GM12865 (cell line): ENCODE data around the gene ICAM1.

Experiments used
- DNase-seq: peaks from one replicate; pipeline ENCODE4 v3.0.0; 2010; ENCODE audit warnings: low read depth
- H3K4me3 ChIP-seq: 2 replicates; pipeline ENCODE4 v1.5.1; 2011; ENCODE audit warnings: mild to moderate bottlenecking, low read depth, low read length, control low read depth
- CTCF ChIP-seq: IDR thresholded peaks from 2 replicates; pipeline ENCODE4 v1.5.1; 2011; ENCODE audit warnings: low read length, control low read depth, low read depth, inconsistent platforms; ENCODE audit not compliant: insufficient read depth; ENCODE audit errors: missing control alignments

Gene ICAM1

GRCh38 chr19:10270616-10271394 lies at the start of gene ICAM1:
TSS of gene ICAM1 (plus strand) at chr19:10271120. CDS start at chr19:10271160, 40 bp downstream.
- peak; percentile 95 for DNase-seq
- H3K4me3 ChIP-seq = peak within 1 kb of the TSS; percentile 69
- TF ChIP-seq CTCF = no peak

GRCh38 chr19:10222201-10222890 lies 48.6 kb upstream of the ICAM1 start:
- DNase-seq = no peak
- no peak overlapping the region for H3K4me3 ChIP-seq
- TF ChIP-seq CTCF = no peak

- no peak overlapping the region for H3K4me3 ChIP-seq
- TF ChIP-seq CTCF = no peak
Measured at GRCh38 chr19:10223488-10224213, 47.3 kb upstream of the ICAM1 start.

GRCh38 chr19:10224337-10224736 lies 46.6 kb upstream of the ICAM1 start:
- TF ChIP-seq CTCF = no peak
- DNase-seq = no peak
- H3K4me3 ChIP-seq = no peak overlapping the region

More at GRCh38 chr19:10223488-10224213, 47.3 kb upstream of the ICAM1 start:
- DNase-seq = no peak

- no peak for TF ChIP-seq CTCF
- no peak overlapping the region for H3K4me3 ChIP-seq
- DNase-seq = no peak
Measured at GRCh38 chr19:10226021-10226375, 44.9 kb upstream of the ICAM1 start.

GRCh38 chr19:10226376-10227025 lies 44.4 kb upstream of the ICAM1 start:
- DNase-seq = no peak
- no peak for TF ChIP-seq CTCF
- no peak overlapping the region for H3K4me3 ChIP-seq
